Measurements from ENCODE around the gene CYB561.
A peak's percentile ranks its signal among the peaks of the same experiment; 100 is the strongest.

CYB561 gene

DNA sequence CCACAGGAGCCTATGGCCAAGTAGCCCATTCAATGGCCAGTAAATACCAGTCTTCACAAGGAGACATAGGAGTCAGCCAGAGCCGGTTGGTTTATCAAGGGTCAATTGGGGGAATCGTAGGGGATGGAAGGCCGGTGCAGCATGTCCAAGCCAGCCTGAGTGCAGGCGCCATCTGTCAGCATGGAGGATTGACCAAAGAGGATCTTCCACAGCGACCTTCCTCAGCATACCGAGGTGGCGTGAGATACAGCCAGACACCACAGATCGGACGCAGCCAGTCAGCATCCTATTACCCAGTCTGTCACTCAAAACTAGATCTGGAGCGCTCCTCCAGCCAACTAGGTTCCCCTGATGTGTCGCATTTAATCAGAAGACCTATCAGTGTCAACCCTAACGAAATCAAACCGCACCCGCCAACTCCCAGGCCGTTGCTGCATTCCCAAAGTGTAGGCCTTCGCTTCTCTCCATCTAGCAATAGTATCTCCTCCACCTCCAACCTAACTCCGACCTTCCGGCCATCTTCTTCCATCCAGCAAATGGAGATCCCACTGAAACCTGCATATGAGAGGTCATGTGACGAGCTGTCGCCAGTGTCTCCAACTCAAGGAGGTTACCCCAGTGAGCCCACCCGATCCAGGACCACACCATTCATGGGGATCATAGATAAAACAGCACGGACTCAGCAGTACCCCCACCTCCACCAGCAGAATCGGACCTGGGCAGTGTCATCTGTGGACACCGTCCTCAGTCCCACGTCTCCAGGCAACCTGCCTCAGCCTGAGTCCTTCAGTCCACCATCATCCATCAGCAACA lies 25.0 kb downstream of the CYB561 start:
- Histone ChIP-seq H3K9me3 (ENCODE audit: severe bottlenecking) (no peaks in the 10 kb centered on the region), H3K27ac (peak overlapping the region; percentile 84), H3K36me3 (peaks cover 25% of the 10 kb centered on the region), H3K4me3 (ENCODE audit: low read depth, low read length) (no peak overlapping the region), H3K27me3 (ENCODE audit: insufficient read depth, low read depth, severe bottlenecking) (no peaks in the 10 kb centered on the region)
- peak; percentile 93 for DNase-seq
- TF ChIP-seq, protein P1, sequence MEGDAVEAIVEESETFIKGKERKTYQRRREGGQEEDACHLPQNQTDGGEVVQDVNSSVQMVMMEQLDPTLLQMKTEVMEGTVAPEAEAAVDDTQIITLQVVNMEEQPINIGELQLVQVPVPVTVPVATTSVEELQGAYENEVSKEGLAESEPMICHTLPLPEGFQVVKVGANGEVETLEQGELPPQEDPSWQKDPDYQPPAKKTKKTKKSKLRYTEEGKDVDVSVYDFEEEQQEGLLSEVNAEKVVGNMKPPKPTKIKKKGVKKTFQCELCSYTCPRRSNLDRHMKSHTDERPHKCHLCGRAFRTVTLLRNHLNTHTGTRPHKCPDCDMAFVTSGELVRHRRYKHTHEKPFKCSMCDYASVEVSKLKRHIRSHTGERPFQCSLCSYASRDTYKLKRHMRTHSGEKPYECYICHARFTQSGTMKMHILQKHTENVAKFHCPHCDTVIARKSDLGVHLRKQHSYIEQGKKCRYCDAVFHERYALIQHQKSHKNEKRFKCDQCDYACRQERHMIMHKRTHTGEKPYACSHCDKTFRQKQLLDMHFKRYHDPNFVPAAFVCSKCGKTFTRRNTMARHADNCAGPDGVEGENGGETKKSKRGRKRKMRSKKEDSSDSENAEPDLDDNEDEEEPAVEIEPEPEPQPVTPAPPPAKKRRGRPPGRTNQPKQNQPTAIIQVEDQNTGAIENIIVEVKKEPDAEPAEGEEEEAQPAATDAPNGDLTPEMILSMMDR (IDR thresholded peaks at IDR 0.05; ENCODE audit: low read depth, low read length): no peak

DNA sequence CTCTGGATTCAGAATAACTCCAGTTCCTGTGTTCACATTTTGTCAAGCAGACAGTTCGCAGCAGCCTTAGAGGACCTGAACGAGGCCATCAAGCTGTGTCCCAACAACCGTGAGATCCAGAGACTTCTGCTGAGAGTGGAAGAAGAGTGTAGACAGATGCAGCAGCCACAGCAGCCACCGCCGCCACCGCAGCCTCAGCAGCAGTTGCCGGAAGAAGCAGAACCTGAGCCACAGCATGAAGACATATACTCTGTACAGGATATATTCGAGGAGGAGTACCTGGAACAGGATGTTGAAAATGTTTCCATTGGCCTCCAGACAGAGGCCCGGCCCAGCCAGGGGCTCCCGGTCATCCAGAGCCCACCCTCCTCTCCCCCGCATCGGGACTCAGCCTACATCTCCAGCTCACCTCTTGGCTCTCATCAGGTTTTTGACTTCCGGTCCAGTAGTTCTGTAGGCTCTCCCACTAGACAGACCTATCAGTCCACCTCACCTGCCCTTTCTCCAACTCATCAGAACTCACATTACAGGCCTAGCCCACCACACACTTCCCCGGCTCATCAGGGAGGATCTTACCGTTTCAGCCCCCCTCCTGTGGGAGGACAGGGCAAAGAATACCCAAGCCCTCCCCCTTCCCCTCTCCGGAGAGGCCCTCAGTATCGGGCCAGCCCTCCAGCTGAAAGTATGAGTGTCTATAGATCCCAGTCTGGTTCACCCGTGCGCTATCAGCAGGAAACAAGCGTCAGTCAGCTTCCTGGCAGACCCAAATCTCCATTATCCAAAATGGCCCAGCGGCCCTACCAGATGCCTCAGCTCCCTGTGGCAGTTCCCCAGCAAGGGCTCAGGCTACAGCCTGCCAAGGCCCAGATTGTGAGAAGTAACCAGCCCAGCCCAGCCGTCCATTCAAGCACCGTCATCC lies 25.9 kb downstream of the CYB561 start:
- H3K27ac ChIP-seq: peak overlapping the region; percentile 84
- no peaks in the 10 kb centered on the region for H3K27me3 ChIP-seq (ENCODE audit: insufficient read depth, low read depth, severe bottlenecking)
- DNase-seq: no peak
- H3K36me3 ChIP-seq: peaks cover 31% of the 10 kb centered on the region
- no peak overlapping the region for H3K4me3 ChIP-seq (ENCODE audit: low read depth, low read length)
- TF ChIP-seq, protein P1 (IDR thresholded peaks at IDR 0.05; ENCODE audit: low read depth, low read length): no peak
- H3K9me3 ChIP-seq (ENCODE audit: severe bottlenecking): no peaks in the 10 kb centered on the region

DNA sequence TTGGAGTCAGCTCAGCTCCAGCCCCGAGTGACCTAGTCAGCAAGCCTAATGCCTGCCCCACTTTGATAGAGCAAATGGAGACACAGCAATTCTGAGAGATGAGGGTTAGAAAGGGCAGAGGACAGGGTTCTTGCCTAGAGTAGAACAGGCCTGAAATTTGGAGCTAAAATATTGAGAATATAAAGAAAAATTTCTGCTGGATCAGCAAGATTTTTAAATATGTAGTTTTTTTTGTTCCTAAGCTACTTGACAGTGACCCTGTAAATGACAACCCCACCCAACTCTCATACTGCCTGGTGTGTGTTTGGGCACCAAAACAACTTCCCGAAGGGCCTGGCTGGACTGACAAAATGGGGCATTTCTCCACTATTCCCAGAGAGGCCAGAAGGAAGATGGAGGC lies 26.7 kb downstream of the CYB561 start:
- no peaks in the 10 kb centered on the region for H3K27me3 ChIP-seq (ENCODE audit: insufficient read depth, low read depth, severe bottlenecking)
- peak overlapping the region; percentile 84 for H3K27ac ChIP-seq
- DNase-seq: no peak
- TF ChIP-seq, protein P1 (IDR thresholded peaks at IDR 0.05; ENCODE audit: low read depth, low read length): no peak
- no peak overlapping the region for H3K4me3 ChIP-seq (ENCODE audit: low read depth, low read length)
- H3K9me3 ChIP-seq (ENCODE audit: severe bottlenecking): no peaks in the 10 kb centered on the region
- H3K36me3 ChIP-seq: peaks cover 31% of the 10 kb centered on the region

DNA sequence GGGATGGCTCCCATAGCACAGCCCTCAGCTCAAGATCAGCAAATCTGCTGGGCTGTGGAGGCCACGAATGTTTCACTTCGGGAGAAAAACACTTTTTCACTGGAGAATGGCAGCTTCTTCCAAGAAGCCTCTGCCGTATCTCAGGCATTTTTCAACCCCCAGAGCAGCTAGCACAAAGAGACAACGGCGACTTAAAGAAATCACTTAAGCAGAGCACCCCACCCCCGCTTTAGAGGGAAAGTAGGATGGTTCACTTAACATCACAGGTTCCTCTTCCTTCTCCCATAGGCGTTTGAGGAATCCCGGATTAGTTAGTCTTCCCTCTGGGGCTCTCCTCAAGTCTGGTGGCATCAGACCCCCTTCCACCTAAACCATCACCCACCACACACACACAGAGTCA lies 27.6 kb downstream of the CYB561 start:
- Histone ChIP-seq H3K27me3 (ENCODE audit: insufficient read depth, low read depth, severe bottlenecking) (no peaks in the 10 kb centered on the region), H3K36me3 (peaks cover 37% of the 10 kb centered on the region), H3K27ac (no peak overlapping the region), H3K9me3 (ENCODE audit: severe bottlenecking) (no peaks in the 10 kb centered on the region), H3K4me3 (ENCODE audit: low read depth, low read length) (no peak overlapping the region)
- TF ChIP-seq, protein P1 (IDR thresholded peaks at IDR 0.05; ENCODE audit: low read depth, low read length): no peak
- no peak for DNase-seq

DNA sequence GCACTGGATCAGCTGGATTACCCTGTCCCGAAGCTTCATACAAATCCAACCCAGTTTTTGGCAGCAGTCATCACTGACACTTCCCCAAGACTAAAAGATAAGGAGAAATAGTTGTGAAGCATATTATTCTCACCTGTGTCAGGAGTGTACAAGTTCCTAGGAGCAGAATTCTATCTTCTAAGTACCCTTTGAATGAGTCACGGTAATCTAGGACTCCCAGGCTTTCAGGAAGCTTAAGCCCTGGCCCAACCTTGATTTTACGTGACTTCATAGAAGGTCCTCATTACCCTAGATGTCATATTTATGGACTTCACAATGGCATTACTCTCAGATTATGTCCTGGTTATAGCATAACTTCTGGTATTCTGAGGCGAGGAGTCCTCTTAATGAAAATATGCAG lies 31.9 kb downstream of the CYB561 start:
- Histone ChIP-seq H3K36me3 (peaks cover 43% of the 10 kb centered on the region), H3K27me3 (ENCODE audit: insufficient read depth, low read depth, severe bottlenecking) (no peaks in the 10 kb centered on the region), H3K9me3 (ENCODE audit: severe bottlenecking) (no peaks in the 10 kb centered on the region), H3K27ac (no peak overlapping the region), H3K4me3 (ENCODE audit: low read depth, low read length) (no peak overlapping the region)
- DNase-seq: no peak
- TF ChIP-seq, protein P1 (IDR thresholded peaks at IDR 0.05; ENCODE audit: low read depth, low read length): no peak

Measured in WERI-Rb-1 (cell line).